Middle frontal gyrus (tissue), 1 donor: ENCODE results near the gene LRRC55.
"Not testable (repeated sequence)": the region's sequence is repeated elsewhere in the genome, so short reads cannot be mapped to it uniquely, and the experiment has no call there.

Experiments
- DNase-seq: peaks from one replicate; pipeline ENCODE4 v3.0.0-alpha.2; 2015; ENCODE audit warnings: low spot score; ENCODE audit errors: extremely low spot score

Gene LRRC55

DNA sequence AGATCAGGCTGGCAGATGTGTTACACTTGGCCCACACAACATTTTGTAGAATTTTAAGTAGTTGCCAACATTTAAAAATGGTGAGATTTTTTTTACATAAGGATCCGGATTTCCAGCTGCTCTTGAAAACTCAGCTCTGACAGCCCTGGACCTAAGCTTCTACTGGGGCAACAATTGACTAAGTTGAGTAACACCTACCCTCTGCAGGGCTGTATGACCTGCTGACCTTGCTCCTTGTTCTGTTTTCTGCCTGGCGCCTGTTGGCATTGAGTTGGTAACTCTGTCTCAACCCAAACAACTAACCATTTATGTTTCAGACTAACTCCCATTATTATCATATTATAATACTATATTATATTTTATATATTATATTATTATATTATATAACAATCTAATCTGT, 21.1 kb upstream of the LRRC55 start:
- DNase-seq = no peak

- no peak for DNase-seq
Measured at GRCh38 chr11:57161351-57161750, 20.4 kb upstream of the LRRC55 start.

DNA sequence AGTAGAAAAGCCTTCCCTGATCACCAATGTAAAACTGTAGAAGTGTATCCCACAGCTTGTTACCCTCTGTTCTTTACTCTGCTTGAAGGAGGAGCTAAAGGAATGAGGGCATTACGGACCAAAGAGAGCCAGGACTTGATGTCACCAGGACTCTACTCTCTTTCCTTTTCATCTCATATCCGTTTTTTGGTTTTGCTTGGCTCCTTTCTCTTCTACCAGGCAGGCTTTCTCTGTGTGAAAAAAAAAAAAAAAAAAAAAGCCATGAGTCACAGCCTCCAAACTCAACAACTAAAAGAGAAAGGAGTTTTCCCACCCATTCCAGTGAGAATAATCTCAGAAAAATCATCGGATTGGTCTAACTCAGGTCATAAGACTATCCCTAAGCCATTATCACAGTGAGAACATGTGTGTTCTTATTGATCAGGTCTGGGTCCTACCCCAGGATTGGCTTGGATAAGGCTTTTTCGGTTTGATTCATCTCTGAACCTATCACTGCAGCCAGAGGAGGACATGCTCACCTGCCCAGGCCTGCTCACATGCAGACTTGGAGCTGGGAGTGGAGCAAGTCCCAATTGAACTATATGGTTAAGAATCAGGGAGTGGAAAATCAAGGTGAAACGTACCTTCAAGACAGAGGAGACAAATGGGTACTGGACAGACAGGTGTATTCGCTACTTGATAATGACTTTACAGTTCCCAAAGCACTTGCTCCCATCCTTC, 19.4 kb upstream of the LRRC55 start:
- no peak for DNase-seq

DNA sequence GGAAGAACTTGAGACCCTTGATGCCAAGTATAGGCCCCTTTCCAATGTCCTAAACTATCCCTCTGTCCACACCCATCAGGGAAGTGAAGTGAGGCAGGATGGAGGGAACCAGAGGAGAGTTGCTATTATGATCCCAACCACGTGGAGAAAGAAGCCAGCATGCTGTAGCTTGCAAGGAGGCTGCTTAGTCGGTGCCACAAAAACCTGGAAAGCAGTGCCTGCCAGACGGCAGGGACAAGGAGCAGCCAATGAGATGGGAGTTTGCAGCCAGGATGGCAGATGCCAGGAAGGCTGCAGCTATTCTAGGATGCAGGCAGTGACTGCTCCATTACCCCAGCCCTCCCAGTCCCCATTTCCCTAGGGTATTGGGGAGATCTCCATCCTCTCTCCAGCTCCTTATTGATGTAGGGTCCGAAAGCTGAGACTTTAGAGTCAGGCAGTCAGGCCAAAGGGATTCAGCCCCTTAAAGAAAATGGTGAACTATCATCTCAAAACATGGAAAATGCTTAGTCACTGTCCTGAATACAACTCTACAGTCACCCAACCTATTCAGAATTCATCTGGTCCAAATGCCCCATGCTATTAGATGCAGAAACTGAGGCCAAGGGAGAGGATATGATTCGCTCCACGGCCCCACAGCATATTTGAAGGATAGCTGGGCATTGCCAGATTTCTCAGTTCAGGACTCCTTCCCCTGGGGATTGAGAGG, 18.4 kb upstream of the LRRC55 start:
- DNase-seq = peak; percentile 33

GRCh38 chr11:57164317-57164716, 17.4 kb upstream of the LRRC55 start:
- no peak for DNase-seq

DNA sequence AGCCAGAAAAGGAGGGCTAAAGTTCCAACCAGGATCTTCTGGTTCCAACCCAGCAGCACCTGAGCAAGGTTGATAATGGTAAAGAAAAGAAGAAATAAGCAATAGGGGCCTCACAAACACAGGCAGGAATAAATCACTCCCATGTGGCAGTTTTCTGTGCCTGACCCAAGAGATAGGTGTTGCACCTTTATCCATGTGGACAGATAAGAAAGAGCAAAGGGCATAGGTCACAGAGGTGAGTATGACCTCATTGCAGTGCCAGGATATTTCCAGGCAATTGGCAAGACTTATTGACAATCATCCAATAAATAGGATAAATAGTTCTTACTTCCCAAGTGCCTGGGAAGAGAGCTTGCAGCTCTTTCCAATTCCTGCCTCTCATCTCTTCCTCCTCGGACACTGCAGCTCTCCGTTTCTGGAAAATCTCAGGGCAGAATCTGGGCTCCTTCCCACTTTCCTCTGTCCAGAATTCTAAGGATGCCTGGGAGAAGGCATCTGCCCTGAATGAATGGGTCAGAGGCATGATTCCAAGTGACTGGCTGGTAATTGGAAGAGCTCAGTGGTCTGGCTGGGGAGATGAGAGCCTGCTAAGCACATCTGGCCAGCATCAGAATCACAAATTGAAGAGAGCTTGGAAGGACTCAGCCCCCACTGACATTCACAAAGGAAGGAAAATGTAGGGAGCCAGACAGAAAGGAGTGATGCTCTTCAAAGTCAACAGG, 14.5 kb upstream of the LRRC55 start:
- DNase-seq = no peak

- not testable (repeated sequence) for DNase-seq
Measured at GRCh38 chr11:57169732-57170313, 11.9 kb upstream of the LRRC55 start.

GRCh38 chr11:57172031-57172430, 9.7 kb upstream of the LRRC55 start:
- no peak for DNase-seq

GRCh38 chr11:57174656-57175055, 7.1 kb upstream of the LRRC55 start:
- DNase-seq = no peak

DNA sequence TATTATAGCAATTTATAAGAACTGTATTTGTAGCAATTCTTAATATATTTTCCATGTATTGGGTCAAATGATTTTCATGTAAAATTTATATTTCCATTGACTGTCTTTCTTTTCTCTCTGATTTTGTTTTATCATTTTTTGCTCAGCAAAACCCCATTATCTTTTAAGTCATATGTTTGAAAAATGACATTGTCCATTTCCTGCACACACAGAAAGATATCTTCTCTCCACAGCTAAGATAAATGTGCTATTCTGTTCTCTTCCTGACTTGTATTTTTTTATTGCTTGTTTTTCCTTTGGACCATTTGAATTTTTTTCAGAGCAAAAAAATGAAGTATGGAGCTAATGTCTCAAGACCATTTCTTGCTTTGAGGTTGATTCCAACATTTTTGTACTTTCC, 6.3 kb upstream of the LRRC55 start:
- no peak for DNase-seq

DNA sequence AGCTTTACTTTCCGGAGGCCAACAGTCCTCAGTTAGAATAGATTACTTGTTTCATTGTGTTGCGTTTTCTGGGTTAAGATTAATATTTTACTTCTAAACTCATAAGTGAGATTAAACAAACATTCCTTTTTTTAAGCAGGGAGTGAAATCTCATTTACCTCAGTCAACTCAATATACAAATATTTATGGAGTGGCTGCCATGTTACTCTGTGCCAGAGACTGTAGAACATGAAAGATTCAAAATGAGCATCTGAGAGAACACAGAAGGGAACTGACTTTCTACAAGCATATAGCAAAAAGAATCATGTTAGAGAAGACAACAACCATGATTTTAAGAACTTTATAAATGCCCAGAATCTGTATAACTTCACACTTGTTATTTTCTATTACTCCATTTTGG, 3.4 kb upstream of the LRRC55 start:
- no peak for DNase-seq

GRCh38 chr11:57179681-57180080, 2.1 kb upstream of the LRRC55 start:
- DNase-seq = no peak

GRCh38 chr11:57180081-57180561, 1.6 kb upstream of the LRRC55 start:
- DNase-seq = no peak

GRCh38 chr11:57180964-57181363, 789 bp upstream of the LRRC55 start:
- no peak for DNase-seq

DNA sequence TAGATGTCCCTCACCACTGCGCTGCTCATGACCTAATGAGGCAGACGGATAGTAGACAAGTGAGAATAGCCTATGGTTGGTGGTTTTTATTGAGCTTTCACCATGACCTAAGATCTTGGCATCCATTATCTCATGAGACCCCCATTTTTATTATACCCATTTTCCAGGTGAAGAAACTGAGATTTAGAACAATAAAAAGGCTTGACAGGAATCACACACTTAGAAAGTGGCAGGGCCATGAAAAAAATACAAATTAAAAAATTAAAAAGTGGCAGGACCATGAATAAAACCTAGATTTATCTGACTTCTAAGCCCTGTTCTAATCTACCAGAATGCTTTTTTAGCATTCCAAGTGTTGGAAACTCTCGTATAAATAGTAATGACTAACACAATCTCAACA, 1.1 kb downstream of the LRRC55 start:
- no peak for DNase-seq

GRCh38 chr11:57190548-57190947, 8.8 kb downstream of the LRRC55 start:
- no peak for DNase-seq

DNA sequence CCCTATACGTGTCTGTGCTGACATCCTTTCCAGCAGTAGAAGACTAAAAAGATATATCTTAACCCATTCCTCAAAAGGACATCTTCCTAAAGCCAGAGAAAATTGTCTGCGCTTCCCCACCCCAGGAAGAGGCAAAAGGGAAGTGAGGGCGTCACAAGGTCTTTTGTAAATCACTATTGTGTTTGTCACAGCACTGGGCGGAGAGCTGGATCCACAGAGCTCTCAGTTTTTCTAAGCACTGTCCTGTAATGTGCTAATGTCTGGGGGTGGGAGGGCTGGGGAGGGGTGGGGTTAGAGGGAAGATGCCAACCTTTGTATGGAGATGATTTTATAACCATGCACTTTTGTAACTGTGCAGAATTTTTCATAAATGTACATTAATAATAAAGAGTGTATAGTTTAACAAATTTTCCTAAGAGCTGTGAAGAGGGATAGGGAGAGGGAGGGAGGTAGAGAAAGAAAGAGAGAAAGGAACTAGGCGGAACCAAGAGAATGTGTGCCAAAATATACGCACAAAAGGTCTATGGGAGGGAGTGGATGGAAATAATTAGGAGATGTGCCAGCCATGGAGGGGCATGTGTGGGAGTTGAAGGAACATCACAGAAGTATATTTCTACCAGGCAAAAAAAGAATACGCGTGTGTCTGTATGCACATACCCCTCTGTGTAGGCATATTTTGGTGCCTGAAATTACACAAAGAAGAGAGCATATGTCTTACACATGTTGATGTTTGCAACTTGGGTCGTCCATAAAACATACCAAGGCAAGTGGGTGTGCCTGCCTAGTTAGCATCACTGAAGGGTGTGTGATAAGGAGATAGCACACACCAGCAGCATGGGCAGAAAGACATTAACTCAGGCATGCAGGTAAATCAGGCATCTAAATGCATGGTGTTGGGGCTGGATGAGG, 9.8 kb downstream of the LRRC55 start:
- DNase-seq = no peak

DNA sequence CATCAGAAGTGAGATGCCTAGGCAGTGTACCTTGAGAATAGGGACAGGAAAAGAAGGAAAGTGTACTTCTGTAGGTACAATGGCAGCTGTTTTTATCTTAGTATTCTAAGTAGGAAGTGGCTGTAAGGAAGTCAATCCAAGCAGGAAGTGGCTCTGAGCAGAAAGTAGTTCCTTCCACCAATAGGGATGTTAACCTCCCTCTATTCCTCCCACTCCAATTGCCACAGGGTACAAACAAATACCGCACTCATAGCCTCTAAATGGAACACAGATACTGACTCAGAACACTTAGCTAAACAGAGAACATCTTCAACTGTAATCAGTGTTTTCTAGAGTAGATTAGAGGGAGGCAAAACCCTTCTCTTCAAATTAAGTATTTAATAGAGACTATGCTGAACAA, 10.6 kb downstream of the LRRC55 start:
- DNase-seq = no peak

- no peak for DNase-seq
Measured at GRCh38 chr11:57196596-57196995, 14.8 kb downstream of the LRRC55 start.

DNA sequence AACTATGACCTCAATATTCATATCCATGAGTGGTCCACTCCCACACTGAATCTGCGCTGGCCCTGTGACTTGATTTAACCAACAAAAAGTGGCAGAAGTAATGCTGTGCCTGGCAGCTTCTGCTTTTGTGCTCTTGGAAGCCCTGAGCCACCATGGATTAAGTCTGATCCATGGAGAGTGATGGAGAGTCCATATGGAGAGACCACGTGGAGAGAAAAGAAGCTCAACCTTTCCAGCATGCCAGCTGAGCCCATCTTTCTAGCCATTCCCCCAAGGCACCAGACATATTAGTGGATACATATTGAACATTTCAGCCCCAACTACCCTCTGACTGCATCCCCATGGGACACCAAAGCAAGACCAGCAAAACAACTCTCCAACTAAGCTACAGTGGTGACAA, 16.0 kb downstream of the LRRC55 start:
- no peak for DNase-seq

DNA sequence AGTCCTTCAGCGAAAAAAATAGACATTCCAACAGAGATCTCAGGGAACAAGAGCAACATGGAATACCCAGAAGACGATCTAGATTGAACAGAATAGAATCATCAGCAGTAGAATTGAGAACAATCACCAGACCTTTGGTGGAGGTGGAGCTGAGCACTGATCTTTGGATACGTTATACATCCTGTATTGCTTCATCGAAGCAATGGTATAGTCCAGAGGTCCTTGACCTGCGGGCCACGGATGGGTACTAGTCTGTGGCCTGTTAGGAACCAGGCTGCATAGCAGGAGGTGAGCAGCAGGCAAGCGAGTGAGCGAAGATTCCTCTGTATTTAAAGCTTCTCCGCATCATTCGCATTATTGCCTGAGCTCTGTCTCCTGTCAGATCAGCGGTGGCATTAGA, 17.6 kb downstream of the LRRC55 start:
- DNase-seq = no peak
